Esophagus muscularis mucosa (tissue), 4 donors: ENCODE results near the gene SCO2. TPM values are rescaled to one million over a fixed set of nuclear protein-coding genes. Genes with fewer than 3 reads are reported as not detected.

Experiments
- DNase-seq: peaks from one replicate; pipeline ENCODE4 v3.0.0-alpha.2; 2017; ENCODE audit errors: extremely low spot score
- H3K27ac ChIP-seq, 4 donors: fragments of 200-600 bp; sonication (generic); replicated peaks in 1 of 4; 1 replicate in 3 of 4; 2 replicates in 1 of 4; pipeline ENCODE4 v1.5.1; 2016 to 2019; ENCODE audit warnings: mild to moderate bottlenecking in 1 of 4
- H3K27me3 ChIP-seq, 4 donors: fragments of 200-600 bp; sonication (generic); one replicate each; pipeline versions ENCODE4 v1.5.1 to v1.6.0; 2016 to 2019
- H3K36me3 ChIP-seq, 4 donors: fragments of 200-600 bp; sonication (generic); one replicate each; pipeline ENCODE4 v1.5.1; 2016 to 2019
- H3K4me1 ChIP-seq, 4 donors: fragments of 200-600 bp; sonication (generic); one replicate each; pipeline ENCODE4 v1.5.1; 2016 to 2019
- H3K4me3 ChIP-seq, 4 donors: fragments of 200-600 bp; sonication (generic); 1 replicate in 2 of 4; 2 replicates in 2 of 4; pipeline ENCODE4 v1.5.1; 2016 to 2019; ENCODE audit warnings: mild to moderate bottlenecking in 4 of 4, moderate library complexity in 1 of 4
- H3K9me3 ChIP-seq, 4 donors: fragments of 200-600 bp; sonication (generic); 1 replicate in 3 of 4; 2 replicates in 1 of 4; pipeline ENCODE4 v1.5.1; 2016 to 2019
- CTCF ChIP-seq, 3 experiments: fragments of 200-600 bp in 2 of 3; fragments of 450-650 bp in 1 of 3; sonication (generic) in 2 of 3; IDR thresholded peaks; one replicate each; pipeline ENCODE4 v1.5.1; 2017 to 2019; ENCODE audit warnings: antibody characterized with exemption in 3 of 3, mild to moderate bottlenecking in 2 of 3, moderate library complexity in 1 of 3
- EP300 ChIP-seq: sonication (generic); formaldehyde crosslinking; IDR thresholded peaks from one replicate; pipeline ENCODE4 v1.6.1; 2017; ENCODE audit warnings: antibody characterized with exemption
- POLR2A ChIP-seq: fragments of 450-650 bp; IDR thresholded peaks from one replicate; pipeline ENCODE4 v1.6.1; 2017; ENCODE audit warnings: antibody characterized with exemption, moderate library complexity, mild to moderate bottlenecking, low read depth
- POLR2AphosphoS5 ChIP-seq, 2 donors: sonication (generic); formaldehyde crosslinking; IDR thresholded peaks; one replicate each; pipeline ENCODE4 v1.6.1; 2017; ENCODE audit warnings: antibody characterized with exemption in 2 of 2
- WGBS: methylation state at CpG from one replicate; pipeline ENCODE4 v1.1.5; 2018; 5-methylcytosine and 5-hydroxymethylcytosine counted together
- intact Hi-C: fragments of 100-400 bp; cut with DNase I; formaldehyde crosslinking; loops from one replicate; pipeline ENCODE4 v1.15.1; 2023
- total RNA-seq, 4 donors: library from RNA; depleted of rRNA; stranded (reverse); fragments of >200 nt; gene quantifications; one replicate each; pipeline versions ENCODE4 v1.1.0 to v1.2.1, GENCODE V29; 2016

SCO2 gene
- total RNA-seq, 4 donors from 2014 or later, result 3.1 to 5.1 TPM; not detected in 2

- intact Hi-C loops, result no loop called here
- WGBS, result no CpG with 5 or more reads among the region's 8 CpGs
- Histone ChIP-seq H3K9me3 (no peaks in the 10 kb centered on the region), H3K4me3 (no peak overlapping the region), H3K27me3 (no peaks in the 10 kb centered on the region), H3K4me1 (peaks cover 1 to 8% (median 5%) of the 10 kb centered on the region in 4 donors), H3K36me3 (peaks cover 38 to 94% (median 86%) of the 10 kb centered on the region in 4 donors), H3K27ac (no peak overlapping the region)
- TF ChIP-seq EP300 (no peak), CTCF (IDR thresholded peaks at IDR 0.05) (no peak), POLR2AphosphoS5 (IDR thresholded peaks at IDR 0.05) (no peak), POLR2A (no peak)
- no peak for DNase-seq
Measured at GRCh38 chr22:50519151-50519550, 6.2 kb downstream of the SCO2 start.

- no peak overlapping the region for H3K27ac ChIP-seq
- intact Hi-C loops, result no loop called here
- WGBS, result 88% methylated on average over 3 of the region's 7 CpGs
- H3K9me3 ChIP-seq, result no peaks in the 10 kb centered on the region
- no peak for TF ChIP-seq POLR2AphosphoS5 (IDR thresholded peaks at IDR 0.05)
- no peak for TF ChIP-seq CTCF (IDR thresholded peaks at IDR 0.05)
- TF ChIP-seq EP300, result no peak
- no peak for TF ChIP-seq POLR2A
- peaks cover 0 to 2% (median under 1%) of the 10 kb centered on the region in 4 donors for H3K4me1 ChIP-seq
- H3K27me3 ChIP-seq, result no peaks in the 10 kb centered on the region
- H3K4me3 ChIP-seq, result no peak overlapping the region
- no peak for DNase-seq
- peaks cover 36 to 89% (median 80%) of the 10 kb centered on the region in 4 donors for H3K36me3 ChIP-seq
Measured at GRCh38 chr22:50518606-50519005, 6.8 kb downstream of the SCO2 start.

GRCh38 chr22:50517495-50518260 lies 7.7 kb downstream of the SCO2 start:
- H3K9me3 ChIP-seq, result no peaks in the 10 kb centered on the region
- peaks cover 27 to 84% (median 71%) of the 10 kb centered on the region in 4 donors for H3K36me3 ChIP-seq
- H3K27ac ChIP-seq, result no peak overlapping the region
- intact Hi-C loops, result no loop called here
- peaks cover 0 to 5% (median 0%) of the 10 kb centered on the region in 4 donors for H3K4me1 ChIP-seq
- no peak overlapping the region for H3K4me3 ChIP-seq
- no peak for DNase-seq
- no peaks in the 10 kb centered on the region for H3K27me3 ChIP-seq
- 92% methylated on average over 11 of the region's 20 CpGs for WGBS
- TF ChIP-seq POLR2AphosphoS5 (IDR thresholded peaks at IDR 0.05), result no peak
- no peak for TF ChIP-seq EP300
- no peak for TF ChIP-seq POLR2A
- no peak for TF ChIP-seq CTCF (IDR thresholded peaks at IDR 0.05)

- Histone ChIP-seq H3K4me3 (no peak overlapping the region), H3K9me3 (no peaks in the 10 kb centered on the region), H3K27me3 (no peaks in the 10 kb centered on the region), H3K27ac (no peak overlapping the region), H3K36me3 (peaks cover 24 to 76% (median 65%) of the 10 kb centered on the region in 4 donors), H3K4me1 (peaks cover 0 to 6% (median 0%) of the 10 kb centered on the region in 4 donors)
- WGBS, result 86% methylated on average over 16 of the region's 16 CpGs
- intact Hi-C loops, result no loop called here
- DNase-seq, result no peak
- no peak for TF ChIP-seq POLR2AphosphoS5 (IDR thresholded peaks at IDR 0.05)
- no peak for TF ChIP-seq CTCF (IDR thresholded peaks at IDR 0.05)
- TF ChIP-seq EP300, result no peak
- TF ChIP-seq POLR2A, result no peak
Measured at GRCh38 chr22:50516891-50517290, 8.5 kb downstream of the SCO2 start.
